Smooth muscle cell (in vitro differentiated cells): ENCODE results near the gene ZBTB48. TPM values are rescaled to one million over a fixed set of nuclear protein-coding genes. Genes with fewer than 3 reads are reported as not detected.
A peak's percentile ranks its signal among the peaks of the same experiment; 100 is the strongest.

Experiments
- DNase-seq: peaks from one replicate; lab custom pipeline; 2025; ENCODE audit not compliant: unreplicated experiment; lab: John Stamatoyannopoulos, UW
- H2AFZ ChIP-seq: fragments of 200-600 bp; sonication (generic); 2 replicates; pipeline ENCODE4 v1.6.0; 2016; ENCODE audit warnings: antibody characterized with exemption, low read depth, mild to moderate bottlenecking
- H3F3A ChIP-seq: fragments of 200-600 bp; sonication (generic); 2 replicates; pipeline ENCODE4 v1.6.0; 2017; ENCODE audit warnings: antibody characterized with exemption, low read depth
- H3K27ac ChIP-seq: fragments of 200-600 bp; sonication (generic); 2 replicates; pipeline ENCODE4 v1.5.1; 2016; ENCODE audit warnings: low read depth, mild to moderate bottlenecking
- H3K27me3 ChIP-seq: fragments of 200-600 bp; sonication (generic); 2 replicates; pipeline ENCODE4 v1.6.1; 2016; ENCODE audit warnings: low read depth, mild to moderate bottlenecking
- H3K36me3 ChIP-seq: fragments of 200-600 bp; sonication (generic); 2 replicates; pipeline ENCODE4 v1.5.1; 2016; ENCODE audit warnings: low read depth
- H3K4me1 ChIP-seq: fragments of 200-600 bp; sonication (generic); 2 replicates; pipeline ENCODE4 v1.5.1; 2016; ENCODE audit warnings: low read depth
- H3K4me2 ChIP-seq: fragments of 200-600 bp; sonication (generic); 2 replicates; pipeline ENCODE4 v1.6.0; 2016; ENCODE audit warnings: mild to moderate bottlenecking
- H3K4me3 ChIP-seq: fragments of 200-600 bp; sonication (generic); 2 replicates; pipeline ENCODE4 v1.5.1; 2016; ENCODE audit warnings: mild to moderate bottlenecking
- H3K79me2 ChIP-seq: fragments of 200-600 bp; sonication (generic); 2 replicates; pipeline ENCODE4 v1.6.0; 2016; ENCODE audit warnings: low read depth, mild to moderate bottlenecking
- H3K9ac ChIP-seq: fragments of 200-600 bp; sonication (generic); 2 replicates; pipeline ENCODE4 v1.6.0; 2016; ENCODE audit warnings: low read depth
- H3K9me3 ChIP-seq: fragments of 200-600 bp; sonication (generic); replicated peaks from 2 replicates; pipeline ENCODE4 v1.5.1; 2016; ENCODE audit warnings: low read depth
- H4K20me1 ChIP-seq: fragments of 200-600 bp; sonication (generic); 2 replicates; pipeline ENCODE4 v1.6.0; 2016; ENCODE audit warnings: low read depth
- CTCF ChIP-seq: fragments of 200-600 bp; sonication (generic); IDR thresholded peaks from 2 replicates; pipeline ENCODE4 v1.5.1; 2017; ENCODE audit warnings: borderline replicate concordance, mild to moderate bottlenecking, antibody characterized with exemption; ENCODE audit not compliant: insufficient read depth, poor library complexity, severe bottlenecking
- WGBS: methylation state at CpG from one replicate; pipeline ENCODE4 v1.1.7; 2016; ENCODE audit warnings: low lambda C conversion rate; 5-methylcytosine and 5-hydroxymethylcytosine counted together
- polyA plus RNA-seq: library from polyadenylated mRNA; unstranded; fragments of >200 nt; fragmentation: Nextera tagmentation; extraction: Ambion mirVana; gene quantifications from 2 replicates; pipeline ENCODE4 v1.2.1, GENCODE V29; 2016
- total RNA-seq: library from RNA; depleted of rRNA; stranded (reverse); fragments of >200 nt; gene quantifications from 2 replicates; pipeline ENCODE4 v1.2.3, GENCODE V29; 2014

Gene ZBTB48
- total and polyA plus RNA-seq, 2 experiments from 2014 or later, result 9.7 to 16.3 TPM

DNA sequence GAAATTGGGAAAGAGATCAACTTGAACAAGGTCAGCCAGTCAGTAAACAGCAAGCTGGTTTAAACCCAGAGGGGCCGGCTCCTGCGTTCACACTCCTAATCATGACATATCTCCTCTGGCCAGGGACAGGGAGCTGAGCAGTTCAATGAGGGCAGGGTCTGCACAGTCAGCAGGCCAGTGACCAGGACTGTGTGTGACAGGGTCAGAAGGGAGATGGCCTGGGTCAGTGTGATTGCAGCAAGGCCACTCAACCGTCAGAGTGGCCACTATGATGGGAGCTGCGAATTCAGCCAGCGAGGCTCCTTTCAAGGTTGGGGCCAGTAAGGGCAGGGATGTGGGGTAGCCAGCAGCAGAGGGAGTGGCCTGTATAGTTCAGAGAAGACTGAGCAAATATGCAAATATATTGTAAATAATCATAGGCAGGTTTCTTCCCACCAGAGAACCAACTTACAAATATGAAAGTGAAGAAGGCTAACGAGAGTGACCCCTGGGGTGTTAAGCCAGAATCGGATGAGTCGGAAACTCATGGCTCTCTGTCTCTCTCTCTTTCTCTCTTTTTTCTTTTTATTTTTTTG, 45.5 kb upstream of the ZBTB48 start:
- no peak overlapping the region for H3K4me2 ChIP-seq
- no peak overlapping the region for H3K4me3 ChIP-seq
- 95% methylated on average over 8 of the region's 8 CpGs for WGBS
- H3K36me3 ChIP-seq, result peaks cover 10% of the 10 kb centered on the region
- no peaks in the 10 kb centered on the region for H3K27me3 ChIP-seq
- H3K27ac ChIP-seq, result no peak overlapping the region
- no peaks in the 10 kb centered on the region for H3F3A ChIP-seq
- no peak for DNase-seq
- H3K4me1 ChIP-seq, result no peaks in the 10 kb centered on the region
- H3K9ac ChIP-seq, result no peak overlapping the region
- no peak for TF ChIP-seq CTCF
- H4K20me1 ChIP-seq, result no peaks in the 10 kb centered on the region
- H2AFZ ChIP-seq, result no peak overlapping the region
- H3K79me2 ChIP-seq, result no peaks in the 10 kb centered on the region
- H3K9me3 ChIP-seq, result no peaks in the 10 kb centered on the region

DNA sequence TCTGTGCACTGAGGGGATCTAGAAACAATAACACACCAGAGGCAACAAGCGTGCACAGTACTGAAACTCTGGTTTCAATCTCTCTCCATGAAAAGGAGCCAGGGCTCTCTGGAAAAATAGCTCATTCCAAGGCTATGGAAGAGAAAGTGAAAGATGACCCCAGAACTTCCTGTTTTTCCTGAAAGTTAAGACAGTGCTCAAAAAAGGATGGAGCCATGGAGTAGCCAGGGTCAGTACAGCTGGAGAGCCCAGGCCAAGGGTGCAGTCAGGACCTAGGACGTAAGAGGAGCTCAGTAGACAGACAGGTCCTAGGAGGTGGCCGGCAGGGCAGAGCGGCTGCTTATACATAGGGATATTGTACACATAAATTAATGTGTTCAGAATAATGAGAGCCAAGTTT, 44.6 kb upstream of the ZBTB48 start:
- WGBS, result over 99% methylated on average over 4 of the region's 4 CpGs
- no peaks in the 10 kb centered on the region for H3K9me3 ChIP-seq

DNA sequence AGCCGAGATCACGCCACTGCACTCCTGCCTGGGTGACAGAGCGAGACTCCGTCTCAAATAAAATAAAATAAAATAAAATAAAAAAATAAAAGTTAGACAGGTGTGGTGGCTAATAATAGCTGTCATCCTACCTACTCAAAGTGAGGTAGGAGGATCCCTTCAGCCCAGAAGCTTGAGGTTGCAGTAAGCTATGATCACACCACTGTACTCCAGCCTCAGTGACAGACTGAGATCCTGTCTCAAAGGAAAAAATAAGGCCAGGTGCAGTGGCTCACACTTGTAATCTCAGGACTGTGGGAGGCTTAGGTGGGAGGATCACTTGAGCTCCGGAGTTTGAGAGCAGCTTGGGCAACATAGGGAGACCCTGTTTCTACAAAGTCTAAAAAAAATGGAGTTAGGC, 43.5 kb upstream of the ZBTB48 start:
- H3K4me3 ChIP-seq, result no peak overlapping the region
- no peaks in the 10 kb centered on the region for H3K27me3 ChIP-seq
- H3K9me3 ChIP-seq, result no peaks in the 10 kb centered on the region
- no peak for DNase-seq
- no peaks in the 10 kb centered on the region for H4K20me1 ChIP-seq
- H3K9ac ChIP-seq, result no peak overlapping the region
- H3K79me2 ChIP-seq, result no peaks in the 10 kb centered on the region
- no peak overlapping the region for H3K4me2 ChIP-seq
- H3K36me3 ChIP-seq, result peaks cover 10% of the 10 kb centered on the region
- H3K4me1 ChIP-seq, result no peaks in the 10 kb centered on the region
- TF ChIP-seq CTCF, result no peak
- H3K27ac ChIP-seq, result no peak overlapping the region
- H2AFZ ChIP-seq, result no peak overlapping the region
- WGBS, result 82% methylated on average over 5 of the region's 5 CpGs
- H3F3A ChIP-seq, result no peaks in the 10 kb centered on the region

More for the DNA sequence above, 44.6 kb upstream of the ZBTB48 start:
- H3K79me2 ChIP-seq, result no peaks in the 10 kb centered on the region
- TF ChIP-seq CTCF, result no peak
- DNase-seq, result no peak
- no peak overlapping the region for H3K4me2 ChIP-seq
- H3F3A ChIP-seq, result no peaks in the 10 kb centered on the region
- no peak overlapping the region for H3K9ac ChIP-seq
- no peak overlapping the region for H2AFZ ChIP-seq
- H3K27me3 ChIP-seq, result no peaks in the 10 kb centered on the region
- no peaks in the 10 kb centered on the region for H4K20me1 ChIP-seq
- no peak overlapping the region for H3K4me3 ChIP-seq
- H3K4me1 ChIP-seq, result no peaks in the 10 kb centered on the region
- H3K27ac ChIP-seq, result no peak overlapping the region
- peaks cover 10% of the 10 kb centered on the region for H3K36me3 ChIP-seq

GRCh38 chr1:6538956-6539355, 40.8 kb upstream of the ZBTB48 start:
- Histone ChIP-seq H2AFZ (no peak overlapping the region), H3K27ac (peak overlapping the region; percentile 88), H3K79me2 (no peaks in the 10 kb centered on the region), H3K4me3 (no peak overlapping the region), H3K9me3 (no peaks in the 10 kb centered on the region), H3K4me1 (no peaks in the 10 kb centered on the region), H3K27me3 (no peaks in the 10 kb centered on the region), H3F3A (no peaks in the 10 kb centered on the region), H4K20me1 (no peaks in the 10 kb centered on the region), H3K36me3 (peaks cover 3% of the 10 kb centered on the region), H3K9ac (peak overlapping the region; percentile 47), H3K4me2 (peak overlapping the region; percentile 51)
- 31% methylated on average over 3 of the region's 3 CpGs for WGBS
- no peak for TF ChIP-seq CTCF
- DNase-seq, result no peak
